ENCODE results near the gene ZNF417.

Gene ZNF417

DNA sequence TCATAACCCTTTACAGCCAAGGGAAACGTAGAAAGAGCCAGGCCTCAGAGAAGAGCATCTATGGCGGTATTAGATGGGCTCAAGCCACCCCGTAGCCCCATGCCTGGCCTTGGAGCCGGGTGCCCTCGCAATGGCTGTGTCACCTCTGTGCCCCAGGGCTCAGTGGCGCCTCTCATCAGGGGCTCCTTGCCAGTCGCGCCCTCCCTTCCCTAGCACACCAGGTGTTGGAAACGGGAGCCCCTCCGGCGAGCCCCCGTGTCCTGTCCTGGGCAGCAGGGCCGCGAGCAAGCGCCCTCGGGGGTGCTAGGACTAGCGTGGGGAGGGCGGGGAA, 30.7 kb upstream of the ZNF417 start:
- H3K27ac ChIP-seq, result peak overlapping the region; percentile 74
- TF ChIP-seq ZFX (IDR thresholded peaks at IDR 0.05; ENCODE audit: borderline replicate concordance), result no peak
- TF ChIP-seq, protein P1, sequence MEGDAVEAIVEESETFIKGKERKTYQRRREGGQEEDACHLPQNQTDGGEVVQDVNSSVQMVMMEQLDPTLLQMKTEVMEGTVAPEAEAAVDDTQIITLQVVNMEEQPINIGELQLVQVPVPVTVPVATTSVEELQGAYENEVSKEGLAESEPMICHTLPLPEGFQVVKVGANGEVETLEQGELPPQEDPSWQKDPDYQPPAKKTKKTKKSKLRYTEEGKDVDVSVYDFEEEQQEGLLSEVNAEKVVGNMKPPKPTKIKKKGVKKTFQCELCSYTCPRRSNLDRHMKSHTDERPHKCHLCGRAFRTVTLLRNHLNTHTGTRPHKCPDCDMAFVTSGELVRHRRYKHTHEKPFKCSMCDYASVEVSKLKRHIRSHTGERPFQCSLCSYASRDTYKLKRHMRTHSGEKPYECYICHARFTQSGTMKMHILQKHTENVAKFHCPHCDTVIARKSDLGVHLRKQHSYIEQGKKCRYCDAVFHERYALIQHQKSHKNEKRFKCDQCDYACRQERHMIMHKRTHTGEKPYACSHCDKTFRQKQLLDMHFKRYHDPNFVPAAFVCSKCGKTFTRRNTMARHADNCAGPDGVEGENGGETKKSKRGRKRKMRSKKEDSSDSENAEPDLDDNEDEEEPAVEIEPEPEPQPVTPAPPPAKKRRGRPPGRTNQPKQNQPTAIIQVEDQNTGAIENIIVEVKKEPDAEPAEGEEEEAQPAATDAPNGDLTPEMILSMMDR (IDR thresholded peaks at IDR 0.05), result no peak

DNA sequence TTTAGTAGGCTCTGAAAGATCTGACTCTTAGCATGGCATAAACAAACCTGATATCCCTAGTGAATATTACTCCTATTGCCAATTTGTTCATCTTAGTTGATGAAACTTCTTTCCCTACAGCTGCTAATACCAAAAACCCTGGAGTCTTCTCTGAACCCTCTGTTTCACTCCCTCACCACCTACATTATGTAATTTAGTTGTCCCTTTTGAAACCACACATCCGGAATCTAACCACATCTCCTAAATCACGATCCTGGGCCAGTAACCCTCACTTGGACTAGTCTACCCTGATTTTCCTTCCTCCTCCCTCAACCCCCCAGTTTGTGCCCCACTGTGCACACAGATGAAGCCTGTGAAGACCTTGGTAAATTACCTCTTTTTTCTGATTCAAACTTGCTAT, 29.9 kb upstream of the ZNF417 start:
- no peak for TF ChIP-seq ZFX (IDR thresholded peaks at IDR 0.05; ENCODE audit: borderline replicate concordance)
- TF ChIP-seq, protein P1 (IDR thresholded peaks at IDR 0.05), result no peak
- no peak overlapping the region; the same call in 1 of the 2 replicates for H3K27ac ChIP-seq

DNA sequence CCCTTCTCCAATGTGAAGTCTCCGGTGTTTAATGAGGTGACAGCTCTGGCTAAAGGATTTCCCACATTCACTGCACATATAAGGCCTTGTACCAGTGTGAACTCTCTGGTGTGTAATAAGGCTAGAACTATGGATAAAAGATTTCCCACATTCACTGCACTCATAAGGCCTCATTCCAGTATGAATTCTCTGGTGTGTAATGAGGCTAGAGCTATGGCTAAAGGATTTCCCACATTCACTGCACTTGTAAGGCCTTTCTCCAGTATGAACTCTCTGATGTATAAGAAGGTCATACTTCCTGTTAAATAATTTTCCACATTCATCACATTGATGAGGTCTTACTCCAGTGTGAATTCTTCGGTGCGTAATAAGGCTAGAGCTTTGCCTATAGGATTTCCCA, 25.2 kb upstream of the ZNF417 start:
- no peak overlapping the region for H3K27ac ChIP-seq
- TF ChIP-seq ZFX (IDR thresholded peaks at IDR 0.05; ENCODE audit: borderline replicate concordance), result no peak
- TF ChIP-seq, protein P1 (IDR thresholded peaks at IDR 0.05), result no peak

DNA sequence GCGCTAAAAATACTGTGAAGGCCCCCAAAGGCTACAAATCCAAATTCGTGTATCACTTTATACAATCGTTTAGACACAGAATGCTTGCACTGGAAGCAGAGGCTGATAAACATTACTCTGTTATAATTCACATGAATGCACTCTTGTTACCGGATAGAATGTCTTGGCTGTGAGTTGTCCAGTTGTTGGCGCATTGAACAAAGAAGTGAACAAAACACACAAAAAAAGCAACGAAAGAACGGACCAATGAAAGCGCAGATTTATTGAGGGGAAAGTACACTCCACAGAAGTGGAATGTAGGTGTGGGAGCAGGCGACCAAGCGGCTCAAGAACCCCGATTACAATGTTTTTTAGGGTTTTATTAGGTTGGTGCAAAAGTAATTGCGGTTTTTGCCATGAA, 19.3 kb upstream of the ZNF417 start:
- TF ChIP-seq, protein P1 (IDR thresholded peaks at IDR 0.05), result no peak
- TF ChIP-seq ZFX (IDR thresholded peaks at IDR 0.05; ENCODE audit: borderline replicate concordance), result no peak

DNA sequence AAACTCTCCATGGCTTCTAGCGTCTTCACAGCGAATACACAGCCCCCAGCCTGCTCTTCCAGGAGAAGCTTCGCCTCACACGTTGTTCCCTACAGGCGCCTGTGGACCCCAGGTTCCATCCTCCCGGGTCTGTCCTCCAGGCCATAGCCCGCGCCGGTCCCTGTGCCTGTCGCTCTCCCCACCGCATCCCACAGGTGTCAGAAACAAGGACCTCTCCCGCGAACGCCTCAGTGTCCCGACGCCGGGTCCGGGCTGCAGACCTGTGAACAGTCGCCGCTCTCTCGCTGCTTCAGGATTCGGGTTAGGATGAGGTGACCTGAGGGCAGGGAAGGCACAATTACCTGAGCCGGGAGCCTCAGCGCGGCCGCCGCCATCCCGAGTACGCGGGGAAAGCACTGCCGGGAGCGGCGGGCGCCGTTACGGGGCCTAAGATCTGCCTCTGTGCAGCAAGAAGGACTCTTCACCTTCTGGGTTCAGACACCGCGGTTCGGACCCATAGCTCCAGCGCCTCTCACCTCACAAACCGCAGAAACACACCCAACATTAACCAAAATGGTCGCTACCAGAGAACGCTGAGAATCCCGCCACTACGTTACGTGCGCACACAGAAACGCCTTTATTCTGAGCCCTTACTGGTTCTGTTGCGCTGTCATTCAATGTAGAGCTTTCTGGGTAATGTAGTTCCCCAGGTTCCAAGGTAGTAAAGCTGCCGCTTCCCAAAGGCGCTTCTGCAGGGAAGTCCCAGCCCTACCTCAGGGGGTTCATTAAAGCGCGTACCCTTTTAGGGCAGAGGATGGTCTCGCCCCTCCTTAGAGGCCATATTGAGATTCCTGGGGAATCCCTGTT, 18.7 kb upstream of the ZNF417 start, which contains the start of gene ZNF418:
Gene ZNF418, minus strand, starts transcription at position 583 of the 846 bp plus-strand sequence. CDS start 1,580 bp downstream, outside the sequence.
- no peak for TF ChIP-seq ZFX (IDR thresholded peaks at IDR 0.05; ENCODE audit: borderline replicate concordance)
- TF ChIP-seq, protein P1 (IDR thresholded peaks at IDR 0.05), result no peak
- H3K27ac ChIP-seq, result peak within 1 kb of the TSS; percentile 66

More for the DNA sequence above, 19.3 kb upstream of the ZNF417 start:
- no peak overlapping the region for H3K27ac ChIP-seq

DNA sequence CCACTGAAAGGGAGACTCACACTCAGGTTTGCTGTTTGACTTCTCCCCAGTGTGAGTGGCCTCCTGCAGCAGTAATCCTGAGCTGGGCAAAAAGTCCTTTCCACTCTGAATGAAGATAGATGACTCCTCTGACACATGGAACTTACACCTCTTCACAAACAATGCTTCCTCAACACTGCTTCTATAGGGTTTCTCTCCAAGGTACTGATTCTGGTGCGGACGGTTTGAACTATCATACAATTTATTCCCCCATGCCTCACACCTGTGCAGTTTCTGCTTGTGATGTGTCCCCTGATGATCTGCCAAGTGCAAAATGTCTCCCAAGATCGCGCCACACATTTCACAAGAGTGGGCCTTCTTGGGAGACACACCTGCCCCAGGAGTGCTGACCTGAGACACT, 11.2 kb upstream of the ZNF417 start:
- H3K27ac ChIP-seq, result no peak overlapping the region
- TF ChIP-seq, protein P1 (IDR thresholded peaks at IDR 0.05), result no peak
- no peak for TF ChIP-seq ZFX (IDR thresholded peaks at IDR 0.05; ENCODE audit: borderline replicate concordance)

DNA sequence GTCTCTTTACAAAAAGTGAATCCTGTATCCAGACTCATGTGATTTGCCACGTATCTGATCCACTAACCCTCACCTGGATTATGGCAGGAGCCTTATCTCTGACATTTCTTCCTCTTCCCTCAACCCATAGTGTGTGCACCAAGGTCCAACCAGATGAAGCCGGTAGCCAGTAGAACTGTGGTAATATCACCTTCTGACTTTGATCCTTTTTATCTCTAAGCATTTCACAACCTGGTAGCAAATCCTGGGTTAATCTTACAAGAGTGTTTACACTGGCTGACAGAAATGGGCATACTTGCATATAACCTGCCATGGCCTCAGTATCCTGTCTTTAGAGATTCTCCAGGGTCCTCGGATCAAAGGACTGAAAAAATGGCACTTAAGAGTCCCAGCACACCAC, 1.9 kb downstream of the ZNF417 start:
- TF ChIP-seq, protein P1 (IDR thresholded peaks at IDR 0.05), result no peak
- no peak for TF ChIP-seq ZFX (IDR thresholded peaks at IDR 0.05; ENCODE audit: borderline replicate concordance)

More for the DNA sequence above, 1.9 kb downstream of the ZNF417 start:
- no peak overlapping the region for H3K27ac ChIP-seq
